Measurements from ENCODE around the gene CKS2.
"Not testable (repeated sequence)": the region's sequence is repeated elsewhere in the genome, so short reads cannot be mapped to it uniquely, and the experiment has no call there.

The CKS2 gene

DNA sequence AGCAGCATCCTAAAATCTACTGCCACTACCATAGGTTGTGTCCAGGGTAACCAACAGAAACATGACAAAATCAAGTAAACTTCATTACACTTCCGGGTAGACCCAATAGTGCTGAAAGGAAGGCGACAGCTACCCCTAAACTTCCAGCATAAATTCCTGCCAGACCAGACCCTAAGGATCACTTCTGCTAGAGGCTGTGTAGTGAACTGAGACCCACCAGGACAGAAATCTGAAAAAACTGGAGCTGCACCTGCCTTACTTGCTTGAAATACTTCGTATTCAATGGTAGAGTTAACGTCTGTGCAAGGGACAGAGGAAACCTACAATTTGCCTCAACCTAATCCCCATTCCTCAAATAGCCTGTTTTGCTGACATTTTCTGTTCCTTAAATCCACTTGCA, 6.3 kb downstream of the CKS2 start:
- H3K36me3 ChIP-seq (ENCODE audit: insufficient read depth, low read length) = peaks cover 47% of the 10 kb centered on the region
- no peak overlapping the region for H3K4me3 ChIP-seq (ENCODE audit: low read length)
- H3K9me3 ChIP-seq (ENCODE audit: low read length) = no peaks in the 10 kb centered on the region
- H3K27me3 ChIP-seq (ENCODE audit: insufficient read depth, low read length) = no peaks in the 10 kb centered on the region
- H3K4me1 ChIP-seq (ENCODE audit: insufficient read depth, low read length) = peaks cover 48% of the 10 kb centered on the region
- H2AFZ ChIP-seq (ENCODE audit: low read depth, low read length) = no peak overlapping the region

DNA sequence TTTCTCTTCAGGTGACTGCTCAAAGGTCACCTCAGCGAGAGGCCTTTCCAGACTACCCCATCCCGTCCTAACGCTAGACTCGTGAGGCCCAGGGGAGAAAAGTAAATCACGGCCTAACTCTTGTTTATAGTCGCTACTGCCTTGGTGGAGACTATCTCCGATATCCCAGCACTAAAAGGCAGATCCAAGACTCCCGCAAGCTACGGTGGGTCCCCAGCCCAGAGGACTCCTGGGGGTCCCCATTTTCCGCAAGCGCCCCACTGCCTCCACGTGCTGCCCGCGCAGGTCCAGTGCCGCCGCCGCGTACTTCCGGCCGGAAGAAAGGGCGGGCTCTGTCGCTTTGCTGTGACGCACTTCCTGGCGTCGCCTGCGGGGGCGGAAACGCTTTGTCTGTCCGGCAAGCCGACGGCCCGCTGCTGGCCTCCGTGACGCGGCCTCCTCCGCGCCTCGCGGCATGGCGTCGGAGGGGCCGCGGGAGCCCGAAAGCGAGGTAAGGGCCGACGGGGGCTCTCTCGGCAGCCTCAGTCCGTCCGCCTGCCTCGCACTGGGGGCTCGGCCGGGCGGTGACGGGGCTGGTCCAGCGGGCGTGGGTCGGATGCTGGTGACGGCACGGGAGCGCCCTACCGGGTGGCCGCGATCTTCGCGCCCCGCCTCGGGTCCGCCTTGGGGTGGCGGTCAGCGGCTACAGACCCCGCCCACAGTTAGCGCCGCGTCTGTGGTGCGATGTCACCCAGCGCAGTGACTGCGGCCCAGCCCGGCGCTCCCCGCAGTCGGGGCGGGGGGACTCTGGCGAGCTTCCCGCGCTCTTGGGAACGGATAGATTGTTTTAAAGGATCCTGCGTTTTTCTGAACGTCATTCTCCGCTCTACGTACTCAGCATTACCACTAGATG, 7.4 kb downstream of the CKS2 start, which contains the start of gene SECISBP2:
SECISBP2 (plus strand) TSS at position 378 of the 892 bp plus-strand sequence; CDS start at position 455, 77 bp downstream.
- H3K9me3 ChIP-seq (ENCODE audit: low read length) = no peaks in the 10 kb centered on the region
- no peak within 1 kb of the TSS for H2AFZ ChIP-seq (ENCODE audit: low read depth, low read length)
- H3K27me3 ChIP-seq (ENCODE audit: insufficient read depth, low read length) = no peaks in the 10 kb centered on the region
- H3K36me3 ChIP-seq (ENCODE audit: insufficient read depth, low read length) = peaks cover 47% of the 10 kb centered on the region
- H3K4me1 ChIP-seq (ENCODE audit: insufficient read depth, low read length) = peaks cover 42% of the 10 kb centered on the region
- H3K4me3 ChIP-seq (ENCODE audit: low read length) = peak within 1 kb of the TSS; percentile 89

DNA sequence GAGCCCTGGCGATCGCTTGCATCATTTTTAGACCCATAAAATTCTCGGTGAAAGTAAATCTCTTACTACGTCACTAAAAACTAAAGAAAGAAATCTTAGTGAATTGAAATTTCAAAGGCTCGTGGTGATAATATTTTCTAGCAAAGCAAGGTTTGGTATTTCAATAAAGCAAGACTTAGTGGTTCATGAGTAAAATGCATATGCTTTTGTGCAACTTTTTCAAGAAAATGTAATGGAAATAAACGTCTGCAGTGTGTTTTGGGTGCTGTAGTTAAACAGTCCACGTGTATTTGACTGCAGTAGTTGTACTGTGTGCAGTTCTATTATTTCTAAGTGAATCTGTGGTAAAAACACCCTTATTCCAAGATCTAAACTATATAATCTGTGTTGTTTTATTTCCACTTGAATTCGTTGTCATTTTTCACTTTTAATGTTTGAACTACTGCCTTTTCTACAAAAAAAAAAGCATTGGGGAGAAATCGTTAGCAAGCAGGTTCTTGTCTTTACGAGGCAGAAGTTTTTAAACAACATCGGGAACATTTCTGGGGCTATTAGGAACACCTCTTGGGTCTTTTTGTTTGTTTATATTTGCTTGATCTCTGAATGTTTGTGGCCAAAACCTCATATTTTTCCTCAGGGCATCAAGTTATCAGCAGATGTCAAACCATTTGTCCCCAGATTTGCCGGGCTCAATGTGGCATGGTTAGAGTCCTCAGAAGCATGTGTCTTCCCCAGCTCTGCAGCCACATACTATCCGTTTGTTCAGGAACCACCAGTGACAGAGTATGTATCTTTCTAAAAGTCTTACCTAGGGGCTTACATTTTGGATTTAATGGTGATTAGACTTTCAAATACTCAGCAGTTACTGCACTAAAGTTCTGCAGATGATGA, 8.3 kb downstream of the CKS2 start:
- Histone ChIP-seq H2AFZ (ENCODE audit: low read depth, low read length) (no peak overlapping the region), H3K9me3 (ENCODE audit: low read length) (no peaks in the 10 kb centered on the region), H3K4me1 (ENCODE audit: insufficient read depth, low read length) (peaks cover 33% of the 10 kb centered on the region), H3K4me3 (ENCODE audit: low read length) (peak overlapping the region; percentile 89), H3K27me3 (ENCODE audit: insufficient read depth, low read length) (no peaks in the 10 kb centered on the region), H3K36me3 (ENCODE audit: insufficient read depth, low read length) (peaks cover 41% of the 10 kb centered on the region)

DNA sequence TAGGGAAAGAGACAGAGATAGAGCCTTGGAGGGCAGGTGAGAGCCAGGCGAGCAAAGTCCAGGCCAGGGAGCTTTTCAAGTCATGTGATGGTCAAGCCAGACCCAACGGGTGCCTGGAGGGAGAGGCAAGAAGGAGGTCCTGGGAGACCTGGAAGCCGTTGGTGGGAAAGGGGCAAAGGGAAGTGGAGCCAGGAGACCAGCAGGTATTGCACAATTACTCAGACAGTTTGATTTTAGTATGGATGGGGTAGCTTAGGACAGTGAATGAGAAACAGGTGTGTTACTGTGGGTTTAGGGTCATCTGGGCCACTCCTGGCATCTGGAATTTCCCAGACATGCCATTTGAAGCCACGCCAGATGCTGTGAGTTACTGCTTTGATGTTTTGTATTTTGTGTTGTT, 12.4 kb downstream of the CKS2 start:
- peaks cover 16% of the 10 kb centered on the region for H3K4me1 ChIP-seq (ENCODE audit: insufficient read depth, low read length)
- no peaks in the 10 kb centered on the region for H3K9me3 ChIP-seq (ENCODE audit: low read length)
- H2AFZ ChIP-seq (ENCODE audit: low read depth, low read length) = no peak overlapping the region
- H3K4me3 ChIP-seq (ENCODE audit: low read length) = no peak overlapping the region
- H3K36me3 ChIP-seq (ENCODE audit: insufficient read depth, low read length) = peaks cover 40% of the 10 kb centered on the region
- no peaks in the 10 kb centered on the region for H3K27me3 ChIP-seq (ENCODE audit: insufficient read depth, low read length)

DNA sequence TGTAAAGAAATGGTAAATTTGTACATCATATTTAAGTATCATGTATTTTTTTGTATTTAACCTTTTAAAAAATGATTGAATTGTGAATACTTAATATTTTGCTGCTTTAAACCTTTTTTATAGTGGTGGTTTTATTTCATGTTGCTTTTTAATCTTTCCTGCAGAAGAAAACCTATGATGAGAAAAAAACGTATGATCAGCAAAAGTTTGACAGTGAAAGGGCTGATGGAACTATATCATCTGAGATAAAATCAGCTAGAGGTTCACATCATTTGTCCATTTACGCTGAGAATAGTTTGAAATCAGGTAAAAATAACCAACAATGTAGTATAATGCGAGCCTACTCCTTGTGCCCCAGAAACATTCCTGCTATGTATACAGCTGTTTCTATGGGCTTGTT, 14.7 kb downstream of the CKS2 start:
- Histone ChIP-seq H3K9me3 (ENCODE audit: low read length) (no peaks in the 10 kb centered on the region), H2AFZ (ENCODE audit: low read depth, low read length) (no peak overlapping the region), H3K4me3 (ENCODE audit: low read length) (no peak overlapping the region), H3K36me3 (ENCODE audit: insufficient read depth, low read length) (peaks cover 59% of the 10 kb centered on the region), H3K4me1 (ENCODE audit: insufficient read depth, low read length) (no peaks in the 10 kb centered on the region), H3K27me3 (ENCODE audit: insufficient read depth, low read length) (no peaks in the 10 kb centered on the region)

DNA sequence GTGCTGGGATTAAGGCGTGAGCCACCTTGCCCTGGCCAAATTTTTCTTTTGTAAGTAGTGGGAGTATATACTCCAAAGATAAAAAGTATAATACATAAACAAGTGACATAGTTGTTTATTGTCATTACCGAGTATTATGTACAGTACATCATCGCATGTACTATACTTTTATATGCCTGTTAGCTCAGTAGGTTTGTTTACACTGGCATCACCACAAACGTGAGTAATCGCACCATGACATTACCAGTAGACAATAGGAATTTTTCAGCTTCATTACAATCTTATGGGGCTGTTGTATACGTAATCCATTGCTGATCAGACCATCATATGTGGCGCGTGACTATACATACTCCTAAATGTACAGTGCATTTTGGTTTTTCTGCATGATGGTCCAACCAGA, 17.1 kb downstream of the CKS2 start:
- peaks cover 67% of the 10 kb centered on the region for H3K36me3 ChIP-seq (ENCODE audit: insufficient read depth, low read length)
- no peak overlapping the region for H3K4me3 ChIP-seq (ENCODE audit: low read length)
- H3K9me3 ChIP-seq (ENCODE audit: low read length) = no peaks in the 10 kb centered on the region
- H3K4me1 ChIP-seq (ENCODE audit: insufficient read depth, low read length) = no peaks in the 10 kb centered on the region
- no peaks in the 10 kb centered on the region for H3K27me3 ChIP-seq (ENCODE audit: insufficient read depth, low read length)
- no peak overlapping the region for H2AFZ ChIP-seq (ENCODE audit: low read depth, low read length)

DNA sequence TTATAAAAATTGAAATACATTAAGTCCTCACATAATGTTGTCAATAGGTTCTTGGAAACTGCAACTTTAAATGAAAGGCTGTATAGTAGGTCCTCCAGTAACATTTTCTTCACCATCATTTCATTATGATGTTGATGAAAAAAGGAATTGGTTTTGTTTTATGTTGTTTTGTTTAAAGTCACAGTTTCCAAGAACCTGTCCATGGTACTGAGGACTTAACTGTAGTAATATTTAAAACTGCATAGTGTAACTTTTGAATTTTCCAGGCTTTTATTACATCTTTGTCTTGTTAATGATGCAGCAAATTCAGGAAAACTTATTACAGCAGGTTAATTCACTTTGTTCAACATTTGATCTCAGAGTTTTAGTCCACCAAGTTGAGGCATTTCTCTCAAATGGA, 18.9 kb downstream of the CKS2 start:
- Histone ChIP-seq H3K36me3 (ENCODE audit: insufficient read depth, low read length) (peaks cover 84% of the 10 kb centered on the region), H2AFZ (ENCODE audit: low read depth, low read length) (no peak overlapping the region), H3K4me1 (ENCODE audit: insufficient read depth, low read length) (no peaks in the 10 kb centered on the region), H3K4me3 (ENCODE audit: low read length) (no peak overlapping the region), H3K9me3 (ENCODE audit: low read length) (no peaks in the 10 kb centered on the region), H3K27me3 (ENCODE audit: insufficient read depth, low read length) (no peaks in the 10 kb centered on the region)

DNA sequence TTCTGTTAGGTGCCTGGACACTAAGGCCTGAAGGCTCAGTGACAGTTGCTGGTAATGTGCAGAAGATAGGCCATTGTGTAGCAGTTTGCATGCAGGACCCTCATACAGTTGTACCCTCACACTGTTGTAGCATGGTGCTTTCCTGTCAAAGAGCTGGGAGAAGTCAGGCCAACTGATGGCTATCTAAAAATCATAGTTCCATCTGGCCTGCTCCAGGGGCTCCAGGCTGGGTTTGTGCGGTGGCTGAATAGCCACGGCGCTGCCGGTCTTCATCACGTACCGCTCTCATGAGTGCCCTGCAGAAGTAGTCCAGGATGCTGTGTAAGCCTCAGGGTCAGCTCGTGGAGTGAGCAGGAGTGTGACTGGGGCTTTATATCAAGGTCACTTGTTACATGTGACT, 19.5 kb downstream of the CKS2 start:
- Histone ChIP-seq H2AFZ (ENCODE audit: low read depth, low read length) (no peak overlapping the region), H3K9me3 (ENCODE audit: low read length) (no peaks in the 10 kb centered on the region), H3K27me3 (ENCODE audit: insufficient read depth, low read length) (no peaks in the 10 kb centered on the region), H3K4me1 (ENCODE audit: insufficient read depth, low read length) (no peaks in the 10 kb centered on the region), H3K36me3 (ENCODE audit: insufficient read depth, low read length) (peaks cover 83% of the 10 kb centered on the region), H3K4me3 (ENCODE audit: low read length) (no peak overlapping the region)

DNA sequence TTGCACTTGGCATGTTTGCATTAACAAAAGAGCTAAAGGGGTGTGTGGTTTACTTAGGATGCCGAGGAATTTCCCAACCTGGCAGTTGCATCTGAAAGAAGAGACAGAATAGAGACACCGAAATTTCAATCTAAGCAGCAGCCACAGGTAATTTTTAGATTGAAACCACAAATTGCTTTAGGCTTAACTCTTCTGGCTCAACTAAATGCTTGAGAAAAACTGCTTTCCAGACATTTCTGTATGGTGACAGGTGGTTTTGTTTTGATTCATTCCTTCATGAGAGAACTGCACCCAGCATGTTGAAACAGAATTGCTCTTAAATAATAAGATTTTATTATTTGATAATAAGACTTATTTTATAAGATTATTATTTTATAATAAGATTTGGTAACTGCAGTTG, 28.8 kb downstream of the CKS2 start:
- H3K36me3 ChIP-seq (ENCODE audit: insufficient read depth, low read length) = peaks cover 92% of the 10 kb centered on the region
- H3K4me3 ChIP-seq (ENCODE audit: low read length) = no peak overlapping the region
- H3K9me3 ChIP-seq (ENCODE audit: low read length) = peaks cover 12% of the 10 kb centered on the region
- no peaks in the 10 kb centered on the region for H3K4me1 ChIP-seq (ENCODE audit: insufficient read depth, low read length)
- H3K27me3 ChIP-seq (ENCODE audit: insufficient read depth, low read length) = no peaks in the 10 kb centered on the region
- H2AFZ ChIP-seq (ENCODE audit: low read depth, low read length) = no peak overlapping the region

DNA sequence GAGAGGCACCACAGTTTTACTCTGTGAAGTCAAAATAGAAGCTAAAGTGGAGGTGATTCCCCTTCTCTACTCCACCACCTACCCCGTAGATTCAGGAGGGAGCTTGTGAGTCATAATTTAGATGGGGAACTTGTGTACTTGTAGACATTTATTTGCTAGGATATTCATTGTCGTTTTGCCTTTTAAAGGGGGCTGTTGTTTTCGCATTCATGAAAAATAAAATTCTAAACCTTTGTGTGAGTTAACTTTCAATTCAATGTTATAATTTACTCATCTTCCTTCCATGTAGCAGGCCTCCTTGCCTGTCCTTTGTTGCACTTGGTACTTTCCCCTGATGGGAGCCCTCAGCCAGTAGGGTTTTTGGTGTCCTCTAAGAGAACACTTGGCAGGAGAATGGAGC, 29.3 kb downstream of the CKS2 start:
- no peaks in the 10 kb centered on the region for H3K27me3 ChIP-seq (ENCODE audit: insufficient read depth, low read length)
- no peaks in the 10 kb centered on the region for H3K4me1 ChIP-seq (ENCODE audit: insufficient read depth, low read length)
- peaks cover 12% of the 10 kb centered on the region for H3K9me3 ChIP-seq (ENCODE audit: low read length)
- no peak overlapping the region for H2AFZ ChIP-seq (ENCODE audit: low read depth, low read length)
- no peak overlapping the region for H3K4me3 ChIP-seq (ENCODE audit: low read length)
- H3K36me3 ChIP-seq (ENCODE audit: insufficient read depth, low read length) = peaks cover 95% of the 10 kb centered on the region

DNA sequence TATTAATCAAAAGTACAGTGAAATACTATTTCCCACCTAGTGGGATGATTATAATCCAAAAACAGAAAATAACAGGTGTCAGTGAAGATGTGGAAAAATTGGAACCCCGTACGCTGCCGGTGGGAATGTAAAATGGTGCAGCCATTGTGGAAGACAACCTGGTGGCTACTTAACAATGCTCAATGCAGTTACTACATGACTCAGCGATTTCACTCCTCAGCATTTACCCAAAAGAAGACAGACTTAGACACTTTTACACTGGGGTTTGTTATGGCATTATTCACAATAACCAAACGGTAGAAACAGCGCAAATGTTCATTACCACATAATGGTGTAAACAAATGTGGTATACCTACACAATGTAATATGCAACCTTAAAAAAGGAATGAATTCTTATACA, 31.2 kb downstream of the CKS2 start:
- no peak overlapping the region for H2AFZ ChIP-seq (ENCODE audit: low read depth, low read length)
- H3K4me3 ChIP-seq (ENCODE audit: low read length) = no peak overlapping the region
- H3K36me3 ChIP-seq (ENCODE audit: insufficient read depth, low read length) = peaks cover 98% of the 10 kb centered on the region
- H3K27me3 ChIP-seq (ENCODE audit: insufficient read depth, low read length) = no peaks in the 10 kb centered on the region
- H3K9me3 ChIP-seq (ENCODE audit: low read length) = peaks cover 12% of the 10 kb centered on the region
- H3K4me1 ChIP-seq (ENCODE audit: insufficient read depth, low read length) = no peaks in the 10 kb centered on the region

DNA sequence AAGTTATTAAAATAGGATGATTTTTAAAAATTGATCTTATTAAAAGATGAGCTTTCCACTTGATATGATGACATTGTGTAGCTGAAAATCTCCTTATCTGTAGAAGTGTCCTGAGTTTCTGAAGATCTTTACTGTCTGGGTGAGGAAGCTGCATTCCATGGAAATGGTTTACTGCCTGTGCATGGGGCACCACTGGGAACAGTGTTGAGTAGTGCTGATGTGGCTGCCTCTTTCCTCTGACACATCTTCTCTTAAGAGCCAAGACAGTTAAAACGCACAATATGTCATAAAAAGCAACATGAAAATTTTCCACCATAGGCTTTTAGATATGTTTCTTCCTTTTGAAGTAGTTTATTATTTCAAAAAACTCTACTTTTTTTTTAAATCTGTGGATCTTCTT, 32.0 kb downstream of the CKS2 start:
- H3K4me3 ChIP-seq (ENCODE audit: low read length) = no peak overlapping the region
- peaks cover 98% of the 10 kb centered on the region for H3K36me3 ChIP-seq (ENCODE audit: insufficient read depth, low read length)
- H3K9me3 ChIP-seq (ENCODE audit: low read length) = peaks cover 12% of the 10 kb centered on the region
- H3K4me1 ChIP-seq (ENCODE audit: insufficient read depth, low read length) = no peaks in the 10 kb centered on the region
- no peak overlapping the region for H2AFZ ChIP-seq (ENCODE audit: low read depth, low read length)
- no peaks in the 10 kb centered on the region for H3K27me3 ChIP-seq (ENCODE audit: insufficient read depth, low read length)

DNA sequence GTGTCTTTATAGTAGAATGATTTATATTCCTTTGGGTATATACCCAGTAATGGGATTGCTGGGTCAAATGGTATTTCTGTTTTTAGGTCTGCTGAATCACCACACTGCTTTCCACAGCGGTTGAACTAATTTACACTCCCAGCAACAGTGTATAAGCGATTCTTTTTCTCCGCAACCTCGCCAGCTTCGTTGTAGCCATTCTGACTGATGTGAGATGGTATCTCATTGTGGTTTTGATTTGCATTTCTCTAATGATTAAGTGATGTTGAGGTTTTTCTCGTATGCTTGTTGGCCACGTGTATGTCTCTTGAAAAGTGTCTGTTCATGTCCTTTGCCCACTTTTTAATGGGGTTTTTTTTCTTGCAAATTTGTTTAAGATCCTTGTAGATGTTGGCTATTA, 32.8 kb downstream of the CKS2 start:
- H3K9me3 ChIP-seq (ENCODE audit: low read length) = peaks cover 12% of the 10 kb centered on the region
- peaks cover 98% of the 10 kb centered on the region for H3K36me3 ChIP-seq (ENCODE audit: insufficient read depth, low read length)
- not testable (repeated sequence) for H3K4me3 ChIP-seq (ENCODE audit: low read length); H2AFZ ChIP-seq (ENCODE audit: low read depth, low read length); H3K4me1 ChIP-seq (ENCODE audit: insufficient read depth, low read length); H3K27me3 ChIP-seq (ENCODE audit: insufficient read depth, low read length)

Data from neuron (in vitro differentiated cells).